Measurements from ENCODE around the gene TSPAN13. TPM values are rescaled to one million over a fixed set of nuclear protein-coding genes. Genes with fewer than 3 reads are reported as not detected.

TSPAN13 gene
- polyA plus RNA-seq, 1 donor (not counting 4 experiments of a cell fraction or from before 2014, with no cell fraction given), result 21.6 TPM

- TF ChIP-seq EZH2 (IDR thresholded peaks at IDR 0.05; ENCODE audit: low read length) (no peak), CTCF (optimal IDR thresholded peaks at IDR 0.05 in 1 of 3, IDR thresholded peaks at IDR 0.05 in 1 of 3, conservative IDR thresholded peaks at IDR 0.05 in 1 of 3; ENCODE audit: extremely low read depth in 1 of 3, insufficient read depth in 2 of 3, low read length in 3 of 3) (no peak)
- Histone ChIP-seq H3K4me3 (ENCODE audit: control insufficient read depth in 2 of 3, extremely low read depth in 1 of 3, insufficient read depth in 2 of 3, low read depth in 1 of 3, low read length in 3 of 3) (no peak overlapping the region), H3K27ac (ENCODE audit: control insufficient read depth, insufficient read depth, low read length) (no peak overlapping the region), H4K20me1 (ENCODE audit: control insufficient read depth, extremely low read depth, insufficient read depth, low read length) (no peaks in the 10 kb centered on the region), H3K27me3 (ENCODE audit: control insufficient read depth, extremely low read depth, insufficient read depth, low read length) (no peaks in the 10 kb centered on the region), H3K4me1 (ENCODE audit: control insufficient read depth, extremely low read depth, insufficient read depth, low read length) (no peaks in the 10 kb centered on the region), H3K36me3 (ENCODE audit: control insufficient read depth in 2 of 2, extremely low read depth in 1 of 2, insufficient read depth in 2 of 2, low read length in 2 of 2) (no peaks in the 10 kb centered on the region), H3K4me2 (ENCODE audit: control insufficient read depth, extremely low read depth, insufficient read depth, low read depth, low read length) (no peak overlapping the region), H3K9ac (ENCODE audit: control insufficient read depth, extremely low read depth, insufficient read depth, low read length) (no peak overlapping the region), H2AFZ (ENCODE audit: control insufficient read depth, low read length) (no peak overlapping the region), H3K9me3 (ENCODE audit: control insufficient read depth, low read depth, low read length) (no peaks in the 10 kb centered on the region), H3K79me2 (ENCODE audit: control insufficient read depth, insufficient read depth, low read length) (no peaks in the 10 kb centered on the region), H3K9me1 (ENCODE audit: control insufficient read depth, extremely low read depth, insufficient read depth, low read length) (no peaks in the 10 kb centered on the region)
- dilution Hi-C loops (cut with MboI; ENCODE audit: extremely low pct_ligation_motif_present, low sequenced_read_pairs), result no loop called here
- no peak for FAIRE-seq
- DNase-seq (ENCODE audit: low read depth, low spot score), result no peak
These were observed 27.0 kb downstream of the TSPAN13 start for GRCh38 chr7:16780596-16780995.

GRCh38 chr7:16785321-16785720, 31.8 kb downstream of the TSPAN13 start:
- H3K79me2 ChIP-seq (ENCODE audit: control insufficient read depth, insufficient read depth, low read length), result no peaks in the 10 kb centered on the region
- H3K36me3 ChIP-seq (ENCODE audit: control insufficient read depth in 2 of 2, extremely low read depth in 1 of 2, insufficient read depth in 2 of 2, low read length in 2 of 2), result no peaks in the 10 kb centered on the region

More at GRCh38 chr7:16785321-16785720, 31.8 kb downstream of the TSPAN13 start:
- H3K9me3 ChIP-seq (ENCODE audit: control insufficient read depth, low read depth, low read length), result no peaks in the 10 kb centered on the region
- H3K9ac ChIP-seq (ENCODE audit: control insufficient read depth, extremely low read depth, insufficient read depth, low read length), result no peak overlapping the region
- DNase-seq (ENCODE audit: low read depth, low spot score) (no peak), FAIRE-seq (no peak)
- H3K27me3 ChIP-seq (ENCODE audit: control insufficient read depth, extremely low read depth, insufficient read depth, low read length), result no peaks in the 10 kb centered on the region
- no peaks in the 10 kb centered on the region for H3K9me1 ChIP-seq (ENCODE audit: control insufficient read depth, extremely low read depth, insufficient read depth, low read length)
- no peaks in the 10 kb centered on the region for H3K4me1 ChIP-seq (ENCODE audit: control insufficient read depth, extremely low read depth, insufficient read depth, low read length)
- no peak overlapping the region for H3K4me2 ChIP-seq (ENCODE audit: control insufficient read depth, extremely low read depth, insufficient read depth, low read depth, low read length)
- no peak overlapping the region for H2AFZ ChIP-seq (ENCODE audit: control insufficient read depth, low read length)
- no peaks in the 10 kb centered on the region for H4K20me1 ChIP-seq (ENCODE audit: control insufficient read depth, extremely low read depth, insufficient read depth, low read length)
- dilution Hi-C loops (cut with MboI; ENCODE audit: extremely low pct_ligation_motif_present, low sequenced_read_pairs), result no loop called here
- TF ChIP-seq CTCF (optimal IDR thresholded peaks at IDR 0.05 in 1 of 3, IDR thresholded peaks at IDR 0.05 in 1 of 3, conservative IDR thresholded peaks at IDR 0.05 in 1 of 3; ENCODE audit: extremely low read depth in 1 of 3, insufficient read depth in 2 of 3, low read length in 3 of 3) (no peak), EZH2 (IDR thresholded peaks at IDR 0.05; ENCODE audit: low read length) (no peak)
- H3K4me3 ChIP-seq (ENCODE audit: control insufficient read depth in 2 of 3, extremely low read depth in 1 of 3, insufficient read depth in 2 of 3, low read depth in 1 of 3, low read length in 3 of 3), result no peak overlapping the region
- H3K27ac ChIP-seq (ENCODE audit: control insufficient read depth, insufficient read depth, low read length), result no peak overlapping the region
